ENCODE data around the gene MGMT.

The MGMT gene

DNA sequence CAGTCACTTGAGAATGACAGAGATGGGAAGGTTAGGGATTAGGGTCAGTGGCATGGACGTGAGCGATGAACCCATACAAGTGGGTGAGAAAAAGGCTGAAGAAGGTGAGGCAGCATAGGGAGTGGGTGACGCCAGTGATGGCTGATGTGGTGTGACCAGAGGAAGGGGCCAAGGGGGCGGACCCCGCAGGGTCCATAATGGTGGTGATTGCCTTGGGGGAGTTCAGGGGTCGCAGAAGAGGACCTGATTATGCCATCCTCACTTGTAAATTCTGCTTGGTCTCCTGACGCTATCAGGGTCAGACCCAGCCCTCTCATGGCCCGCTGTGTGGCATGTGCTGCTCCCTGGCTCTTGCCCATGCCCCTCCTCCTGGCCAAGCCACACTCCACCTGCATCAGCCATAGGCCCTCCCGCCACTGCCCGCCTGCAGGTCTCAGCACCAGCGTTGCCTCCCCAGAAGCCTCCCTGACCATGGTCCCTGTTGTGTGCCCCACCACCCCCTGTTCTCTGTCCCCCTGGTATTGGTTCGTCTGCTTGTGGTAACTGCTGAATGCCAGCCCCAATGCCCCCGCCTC, 261.3 kb downstream of the MGMT start:
- DNase-seq = no peak
- TF ChIP-seq GATA1 (IDR thresholded peaks at IDR 0.05; ENCODE audit: low read depth, low read length) = no peak
- TF ChIP-seq POLR2A (IDR thresholded peaks at IDR 0.05; ENCODE audit: low read length) = no peak

DNA sequence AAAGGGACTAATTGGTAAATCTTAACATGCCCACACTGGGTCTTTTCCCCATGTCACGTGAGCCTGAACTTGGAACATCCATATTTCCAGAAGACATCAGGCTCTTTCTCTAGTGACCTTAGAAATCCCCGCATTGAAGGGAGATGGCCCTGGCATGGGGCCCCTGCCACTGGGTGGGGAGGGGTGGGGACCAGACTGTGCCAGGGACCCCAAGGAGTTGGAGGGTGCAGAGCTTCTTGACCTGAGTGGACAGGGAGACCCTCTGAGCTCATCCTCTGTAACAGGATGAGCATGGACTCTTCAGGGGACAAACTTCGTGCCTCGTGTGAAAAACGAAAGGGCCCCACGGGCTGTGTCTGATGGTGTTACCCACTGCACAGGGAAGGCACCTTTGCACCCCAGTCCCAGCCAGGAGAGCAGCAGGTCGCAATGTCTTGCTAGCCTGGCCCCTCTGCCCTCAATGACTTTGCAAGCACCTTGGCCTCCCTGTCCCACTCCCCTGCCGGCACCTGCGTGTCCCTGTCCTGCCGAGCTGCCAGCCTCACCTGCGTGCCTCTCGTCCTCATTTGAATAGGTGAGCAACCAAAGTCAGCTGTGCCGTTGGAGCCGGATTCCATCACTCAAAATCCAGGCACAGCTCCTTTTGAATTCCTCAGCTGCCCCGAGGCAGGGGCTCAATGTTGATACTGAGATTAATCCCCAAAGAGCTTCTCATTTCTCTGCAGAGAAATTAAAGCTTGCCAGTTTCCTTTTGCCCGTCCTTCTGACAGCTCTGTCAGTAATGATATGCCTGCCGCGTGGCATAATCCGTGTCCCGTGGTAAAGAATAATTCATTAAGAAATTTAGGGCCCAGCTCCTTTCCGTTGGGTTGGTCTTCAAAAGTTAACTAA, 262.1 kb downstream of the MGMT start:
- no peak for TF ChIP-seq GATA1 (IDR thresholded peaks at IDR 0.05; ENCODE audit: low read depth, low read length)
- no peak for TF ChIP-seq POLR2A (IDR thresholded peaks at IDR 0.05; ENCODE audit: low read length)
- DNase-seq = no peak

GRCh38 chr10:129730272-129730992, 263.4 kb downstream of the MGMT start:
- DNase-seq = no peak
- no peak for TF ChIP-seq GATA1 (IDR thresholded peaks at IDR 0.05; ENCODE audit: low read depth, low read length)
- TF ChIP-seq POLR2A (IDR thresholded peaks at IDR 0.05; ENCODE audit: low read length) = no peak

DNA sequence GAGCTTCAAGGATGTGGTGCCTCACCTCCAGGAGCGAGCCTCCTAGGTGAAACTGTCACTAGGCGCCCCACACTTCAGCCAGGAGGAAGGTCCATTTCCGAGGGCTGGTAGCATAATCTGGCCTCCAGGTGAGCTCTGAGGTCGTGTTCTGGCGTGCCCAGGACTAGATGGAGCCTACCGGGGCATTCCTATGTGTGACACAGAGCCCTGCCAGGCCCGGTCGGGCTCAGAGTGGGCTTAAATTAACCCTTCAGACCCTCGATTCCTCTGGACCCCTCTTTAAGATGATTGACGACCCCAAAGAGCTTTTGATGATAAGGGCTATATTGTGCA, 263.9 kb downstream of the MGMT start:
- TF ChIP-seq GATA1 (IDR thresholded peaks at IDR 0.05; ENCODE audit: low read depth, low read length) = no peak
- no peak for TF ChIP-seq POLR2A (IDR thresholded peaks at IDR 0.05; ENCODE audit: low read length)
- no peak for DNase-seq

DNA sequence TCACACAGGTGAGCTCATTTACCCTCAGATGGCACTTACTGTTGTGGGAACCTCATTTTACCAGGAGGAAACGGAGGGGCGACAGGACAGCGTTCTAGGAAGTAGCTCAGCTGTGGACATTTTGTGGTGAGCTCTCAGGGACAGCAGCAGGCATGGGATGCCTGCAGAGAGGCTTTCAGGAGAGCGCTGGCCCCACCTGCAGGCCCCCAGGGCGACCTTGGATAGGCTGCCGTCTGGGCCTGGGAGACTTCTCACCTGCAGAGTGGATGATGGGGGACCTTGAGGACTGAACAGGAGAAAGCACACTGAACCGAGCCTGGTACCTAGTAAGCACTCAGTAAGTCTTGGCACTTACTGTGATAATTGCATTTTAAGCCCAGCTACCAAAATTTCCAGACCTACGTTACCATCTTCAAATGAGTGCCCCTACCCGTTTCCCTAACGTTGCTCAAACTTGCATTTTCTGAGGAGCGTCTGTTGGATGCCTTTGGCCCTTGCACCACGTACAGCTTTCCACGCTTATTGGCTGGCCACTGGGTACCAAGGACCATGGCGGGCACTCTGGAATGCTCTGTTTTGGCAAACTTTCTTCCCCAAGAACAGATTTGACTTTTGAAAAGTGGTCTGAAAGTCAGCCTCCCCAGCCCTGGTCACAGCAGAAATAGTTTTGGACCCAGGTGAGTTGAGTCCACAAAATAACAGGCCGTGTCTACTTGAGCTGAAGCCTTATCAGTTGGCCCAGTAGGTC, 273.7 kb downstream of the MGMT start:
- DNase-seq = no peak
- no peak for TF ChIP-seq GATA1 (IDR thresholded peaks at IDR 0.05; ENCODE audit: low read depth, low read length)
- no peak for TF ChIP-seq POLR2A (IDR thresholded peaks at IDR 0.05; ENCODE audit: low read length)

DNA sequence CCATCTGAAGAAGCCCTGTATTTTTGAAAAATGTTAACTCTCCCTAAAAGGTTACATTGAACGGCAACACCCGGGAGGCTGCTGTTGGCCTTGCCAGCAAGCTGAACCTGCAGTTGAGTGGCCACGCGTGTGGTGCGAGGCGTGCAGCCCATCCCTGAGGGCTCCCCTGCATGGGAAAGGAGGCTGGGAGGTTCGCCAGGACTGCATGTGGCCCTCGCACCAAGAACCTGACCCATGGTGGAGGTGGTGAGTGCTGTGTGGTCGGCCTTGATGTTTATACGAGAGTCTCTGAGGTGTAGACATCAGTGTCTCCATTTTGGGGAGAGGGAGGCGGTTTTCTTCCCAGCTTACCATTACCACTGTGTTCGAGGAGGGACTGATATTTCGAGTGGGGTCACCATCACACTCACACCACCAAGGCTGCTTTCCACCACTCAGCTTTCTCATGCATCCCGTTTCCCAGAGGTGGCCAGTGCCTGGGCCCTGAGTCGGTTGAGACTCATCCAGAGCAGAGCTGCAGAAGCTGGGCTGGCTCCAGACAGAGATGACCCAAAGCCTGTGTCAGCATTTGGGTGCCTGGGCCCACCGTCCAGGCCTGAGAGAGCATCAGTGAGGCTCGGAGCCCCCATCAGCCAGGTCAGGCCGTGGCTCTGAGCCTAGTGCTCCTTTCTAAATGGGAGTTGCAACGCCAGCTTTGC, 274.4 kb downstream of the MGMT start:
- TF ChIP-seq POLR2A (IDR thresholded peaks at IDR 0.05; ENCODE audit: low read length) (no peak), GATA1 (IDR thresholded peaks at IDR 0.05; ENCODE audit: low read depth, low read length) (no peak)
- no peak for DNase-seq

DNA sequence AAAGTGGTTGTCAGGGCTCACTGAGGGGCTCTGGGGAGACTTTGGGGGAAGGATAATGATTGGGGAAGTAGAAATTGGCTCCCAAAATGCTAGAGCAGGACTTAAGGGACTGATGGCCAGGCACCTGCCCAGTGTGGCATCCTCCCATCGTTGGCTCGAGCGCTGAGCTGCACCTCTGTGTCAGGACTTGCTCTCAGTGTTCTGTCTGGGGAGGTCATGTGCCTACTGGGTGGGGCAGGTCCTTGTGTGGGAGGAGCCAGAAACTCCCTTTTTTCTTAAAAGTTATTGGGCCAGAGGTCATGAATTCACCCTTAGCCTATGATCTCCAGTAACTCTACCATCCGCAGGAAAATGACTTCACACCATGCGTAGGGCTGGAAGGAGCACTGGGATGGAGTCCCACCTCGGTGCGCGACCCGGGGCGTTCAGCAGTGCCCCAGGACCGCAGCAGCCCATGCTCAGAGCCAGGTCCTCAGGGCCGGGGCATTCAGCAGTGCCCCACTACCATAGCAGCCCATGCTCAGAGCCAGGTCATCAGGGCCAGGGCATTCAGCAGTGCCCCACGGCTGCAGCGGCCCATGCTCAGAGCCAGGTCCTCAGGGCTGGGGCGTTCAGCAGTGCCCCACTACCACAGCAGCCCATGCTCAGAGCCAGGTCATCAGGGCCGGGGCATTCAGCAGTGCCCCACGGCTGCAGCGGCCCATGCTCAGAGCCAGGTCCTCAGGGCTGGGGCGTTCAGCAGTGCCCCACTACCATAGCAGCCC, 275.1 kb downstream of the MGMT start:
- TF ChIP-seq GATA1 (IDR thresholded peaks at IDR 0.05; ENCODE audit: low read depth, low read length) (no peak), POLR2A (IDR thresholded peaks at IDR 0.05; ENCODE audit: low read length) (no peak)
- DNase-seq = no peak

DNA sequence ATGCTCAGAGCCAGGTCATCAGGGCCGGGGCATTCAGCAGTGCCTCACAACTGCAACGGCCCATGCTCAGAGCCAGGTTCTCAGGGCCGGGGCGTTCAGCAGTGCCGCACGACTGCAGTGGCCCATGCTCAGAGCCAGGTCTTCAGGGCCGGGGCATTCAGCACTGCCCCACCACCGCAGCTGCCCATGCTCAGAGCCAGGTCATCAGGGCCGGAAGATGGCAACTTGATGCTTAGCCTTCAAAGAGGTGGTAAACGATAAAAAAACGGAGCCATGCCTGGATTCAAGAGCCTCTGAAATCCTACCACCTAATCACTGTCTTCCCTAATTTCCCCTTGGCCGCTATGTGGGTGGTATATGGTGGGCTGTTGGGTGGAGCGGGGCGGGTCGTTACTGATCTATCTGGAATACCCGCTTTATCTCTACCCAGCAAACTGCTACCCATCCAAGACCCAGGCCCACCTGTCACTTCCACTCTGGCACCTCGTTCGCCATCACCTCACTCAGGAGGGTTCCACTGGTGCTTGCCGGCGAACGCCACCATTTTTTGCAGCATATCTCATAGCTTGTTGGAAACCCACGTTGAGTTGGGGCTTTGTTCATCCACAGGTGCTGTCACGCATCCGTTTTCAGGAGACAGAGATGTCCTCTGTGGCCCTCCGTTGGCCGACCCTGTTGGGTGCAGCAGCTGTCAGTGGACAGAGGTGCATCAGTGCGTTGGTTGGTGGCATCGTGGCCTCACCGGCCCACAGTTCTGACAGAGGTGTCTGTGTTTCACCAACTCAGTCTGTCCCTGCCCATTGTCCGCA, 275.9 kb downstream of the MGMT start:
- no peak for DNase-seq
- TF ChIP-seq GATA1 (IDR thresholded peaks at IDR 0.05; ENCODE audit: low read depth, low read length) (no peak), POLR2A (IDR thresholded peaks at IDR 0.05; ENCODE audit: low read length) (no peak)

- TF ChIP-seq POLR2A (IDR thresholded peaks at IDR 0.05; ENCODE audit: low read length) (no peak), GATA1 (IDR thresholded peaks at IDR 0.05; ENCODE audit: low read depth, low read length) (no peak)
- DNase-seq = no peak
These were observed 276.7 kb downstream of the MGMT start for GRCh38 chr10:129743738-129744133.

- no peak for TF ChIP-seq GATA1 (IDR thresholded peaks at IDR 0.05; ENCODE audit: low read depth, low read length)
- TF ChIP-seq POLR2A (IDR thresholded peaks at IDR 0.05; ENCODE audit: low read length) = no peak
- DNase-seq = no peak
These were observed 277.4 kb downstream of the MGMT start for GRCh38 chr10:129744134-129745111.

DNA sequence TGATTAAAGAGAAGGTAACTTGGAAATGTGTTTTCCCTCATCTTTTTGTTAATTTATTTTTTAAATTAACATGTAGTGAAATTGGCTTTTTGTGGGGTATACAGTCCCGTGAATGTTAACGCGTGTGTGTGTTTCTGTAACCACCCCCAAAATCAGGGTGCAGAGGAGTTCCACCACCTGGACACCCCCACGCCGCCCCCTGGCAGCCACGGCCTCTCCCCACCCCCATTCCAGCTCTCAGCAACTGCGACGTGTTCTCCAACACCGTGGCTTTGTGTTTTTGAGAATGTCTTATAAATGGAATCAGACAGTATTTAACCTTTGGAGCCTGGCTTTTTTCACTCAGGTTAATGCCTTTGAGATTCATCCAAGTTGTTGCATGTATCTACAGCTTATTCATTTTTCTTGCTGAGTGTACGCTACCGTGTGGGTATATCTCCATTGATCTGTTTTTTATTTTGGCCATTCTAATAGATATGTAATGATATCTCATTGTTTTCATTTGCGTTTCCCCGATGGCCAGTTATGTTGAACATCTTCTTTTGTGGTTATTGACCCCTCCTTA, 278.2 kb downstream of the MGMT start:
- DNase-seq = no peak
- no peak for TF ChIP-seq GATA1 (IDR thresholded peaks at IDR 0.05; ENCODE audit: low read depth, low read length)
- no peak for TF ChIP-seq POLR2A (IDR thresholded peaks at IDR 0.05; ENCODE audit: low read length)

All from erythroblast (primary cell).